H1 (cell line): ENCODE measurements around the gene JMJD8. TPM values are rescaled to one million over a fixed set of nuclear protein-coding genes. Genes with fewer than 3 reads are reported as not detected.

Source experiments
- CTCF ChIA-PET: fragments of 300-600 bp; sonication (Branson Sonifier 250); formaldehyde crosslinking; loops from one replicate; lab custom pipeline; 2021; ENCODE audit not compliant: partially characterized antibody; lab: Charles Lee
- POLR2A ChIA-PET: fragments of 300-600 bp; sonication (Branson Sonifier 250); formaldehyde crosslinking; loops from one replicate; lab custom pipeline; 2021; ENCODE audit warnings: inconsistent platforms; ENCODE audit not compliant: partially characterized antibody; lab: Charles Lee
- DNase-seq, 2 experiments: peaks; one replicate each; pipeline versions ENCODE4 v3.0.0 to v3.0.0-alpha.2; 2010 to 2022; ENCODE audit warnings: low spot score in 2 of 2, low read depth in 1 of 2, mixed read lengths in 1 of 2
- FAIRE-seq: peaks from 2 replicates; lab custom pipeline; 2011; peaks lifted over from hg19 to GRCh38; lab: Jason Lieb, UNC
- H2AFZ ChIP-seq: 2 replicates; pipeline ENCODE4 v1.8.1; 2012; ENCODE audit warnings: low read length, inconsistent platforms
- H2AK5ac ChIP-seq: 2 replicates; pipeline ENCODE4 v1.6.1; 2013; ENCODE audit warnings: low read depth, low read length
- H2BK120ac ChIP-seq: replicated peaks from 2 replicates; pipeline ENCODE3; 2013; ENCODE audit warnings: low read depth, low read length, inconsistent platforms
- H2BK12ac ChIP-seq: 2 replicates; pipeline ENCODE4 v1.6.1; 2013; ENCODE audit warnings: low read depth, low read length
- H2BK15ac ChIP-seq: 2 replicates; pipeline ENCODE4 v1.6.1; 2013; ENCODE audit warnings: low read length
- H2BK20ac ChIP-seq: 2 replicates; pipeline ENCODE4 v1.6.1; 2013; ENCODE audit warnings: low read length
- H2BK5ac ChIP-seq: 2 replicates; pipeline ENCODE4 v1.6.1; 2013; ENCODE audit warnings: low read depth, low read length
- H3K14ac ChIP-seq: 2 replicates; pipeline ENCODE4 v1.6.1; 2013; ENCODE audit warnings: inconsistent platforms; ENCODE audit not compliant: insufficient read length
- H3K18ac ChIP-seq: 2 replicates; pipeline ENCODE4 v1.6.1; 2013; ENCODE audit warnings: low read length; ENCODE audit errors: extremely low read depth
- H3K23ac ChIP-seq: 2 replicates; pipeline ENCODE4 v1.6.1; 2013; ENCODE audit warnings: inconsistent platforms; ENCODE audit not compliant: insufficient read length
- H3K23me2 ChIP-seq: 2 replicates; pipeline ENCODE4 v1.6.1; 2013; ENCODE audit warnings: low read depth, low read length
- H3K27ac ChIP-seq: 2 replicates; pipeline ENCODE4 v1.6.1; 2011; ENCODE audit warnings: low read depth, low read length, inconsistent platforms
- H3K27me3 ChIP-seq, 4 experiments: replicated peaks in 1 of 4; 1 replicate in 1 of 4; 2 replicates in 3 of 4; pipeline versions ENCODE4 v1.6.1 to v1.8.1; 2011 to 2013; ENCODE audit warnings: low read length in 3 of 4, mild to moderate bottlenecking in 3 of 4, inconsistent platforms in 2 of 4, mixed read lengths in 2 of 4, moderate library complexity in 1 of 4; ENCODE audit not compliant: control insufficient read depth in 3 of 4, insufficient read depth in 3 of 4; ENCODE audit errors: extremely low read depth in 1 of 4
- H3K36me3 ChIP-seq, 4 experiments: 2 replicates each; pipeline versions ENCODE4 v1.6.1 to v1.8.1; 2011 to 2013; ENCODE audit warnings: mild to moderate bottlenecking in 4 of 4, low read length in 3 of 4, moderate library complexity in 2 of 4, control low read depth in 1 of 4, inconsistent platforms in 1 of 4; ENCODE audit not compliant: insufficient read depth in 4 of 4, control insufficient read depth in 2 of 4
- H3K4ac ChIP-seq: replicated peaks from 2 replicates; pipeline ENCODE3; 2013; ENCODE audit warnings: low read length, low read depth, mixed read lengths, inconsistent platforms; ENCODE audit not compliant: insufficient read length
- H3K4me1 ChIP-seq, 4 experiments: replicated peaks in 1 of 4; 1 replicate in 1 of 4; 2 replicates in 3 of 4; pipeline versions ENCODE4 v1.6.1 to v1.8.1; 2011 to 2013; ENCODE audit warnings: low read length in 3 of 4, inconsistent platforms in 2 of 4, mixed read lengths in 1 of 4; ENCODE audit not compliant: insufficient read depth in 4 of 4, control insufficient read depth in 3 of 4
- H3K4me2 ChIP-seq, 2 experiments: 2 replicates each; pipeline versions ENCODE4 v1.6.1 to v1.8.1; 2011 to 2013; ENCODE audit warnings: low read depth in 2 of 2, low read length in 2 of 2, control low read depth in 1 of 2, inconsistent platforms in 1 of 2, mild to moderate bottlenecking in 1 of 2; ENCODE audit not compliant: insufficient read depth in 1 of 2
- H3K4me3 ChIP-seq, 4 experiments: fragments of 200-600, 300-600 bp in 1 of 4; sonication (generic), shearing (Covaris generic), sonication (Bioruptor Twin) in 1 of 4; 2 replicates each; pipeline versions ENCODE4 v1.5.1 to v1.8.1; 2011 to 2016; ENCODE audit warnings: low read length in 4 of 4, low read depth in 3 of 4, control low read depth in 2 of 4, inconsistent platforms in 2 of 4, mild to moderate bottlenecking in 2 of 4, mixed read lengths in 1 of 4, moderate library complexity in 1 of 4; ENCODE audit not compliant: insufficient read depth in 2 of 4; ENCODE audit errors: extremely low read depth in 1 of 4
- H3K56ac ChIP-seq: replicated peaks from 2 replicates; pipeline ENCODE3; 2013; ENCODE audit warnings: low read depth, mild to moderate bottlenecking, mixed read lengths, low read length, inconsistent platforms; ENCODE audit not compliant: insufficient read length
- H3K79me1 ChIP-seq: 2 replicates; pipeline ENCODE4 v1.6.1; 2013; ENCODE audit warnings: low read depth, low read length, control low read depth
- H3K79me2 ChIP-seq, 2 experiments: 2 replicates each; pipeline versions ENCODE4 v1.6.1 to v1.8.1; 2012 to 2013; ENCODE audit warnings: low read length in 2 of 2, mild to moderate bottlenecking in 2 of 2, inconsistent platforms in 1 of 2; ENCODE audit not compliant: insufficient read depth in 2 of 2, control insufficient read depth in 1 of 2
- H3K9ac ChIP-seq, 4 experiments: replicated peaks in 1 of 4; 1 replicate in 1 of 4; 2 replicates in 3 of 4; pipeline versions ENCODE4 v1.6.1 to v1.8.1; 2011 to 2013; ENCODE audit warnings: low read depth in 3 of 4, low read length in 3 of 4, control low read depth in 2 of 4, mild to moderate bottlenecking in 2 of 4, moderate library complexity in 2 of 4, inconsistent platforms in 1 of 4; ENCODE audit errors: extremely low read depth in 1 of 4
- H3K9me3 ChIP-seq, 2 experiments: 2 replicates each; pipeline versions ENCODE4 v1.6.1 to v1.8.1; 2012 to 2013; ENCODE audit warnings: mild to moderate bottlenecking in 2 of 2, moderate library complexity in 2 of 2, control low read depth in 1 of 2, inconsistent platforms in 1 of 2, low read depth in 1 of 2, low read length in 1 of 2, mixed read lengths in 1 of 2; ENCODE audit not compliant: insufficient read depth in 2 of 2
- H4K20me1 ChIP-seq, 2 experiments: replicated peaks in 1 of 2; 2 replicates each; pipeline versions ENCODE3 to v1.8.1; 2011 to 2013; ENCODE audit warnings: inconsistent platforms in 2 of 2, low read length in 2 of 2, mild to moderate bottlenecking in 1 of 2; ENCODE audit not compliant: insufficient read depth in 2 of 2, control insufficient read depth in 1 of 2
- H4K5ac ChIP-seq: 2 replicates; pipeline ENCODE4 v1.6.1; 2013; ENCODE audit warnings: low read length, low read depth, mixed read lengths, inconsistent platforms; ENCODE audit not compliant: insufficient read length
- H4K8ac ChIP-seq: 2 replicates; pipeline ENCODE4 v1.8.0; 2013; ENCODE audit warnings: mild to moderate bottlenecking, moderate library complexity, low read length, inconsistent platforms; ENCODE audit not compliant: insufficient read depth; ENCODE audit errors: extremely low read depth
- H4K91ac ChIP-seq: replicated peaks from 2 replicates; pipeline ENCODE3; 2013; ENCODE audit warnings: low read length, mixed read lengths, inconsistent platforms; ENCODE audit not compliant: insufficient read length
- ATF3 ChIP-seq: IDR thresholded peaks from 2 replicates; pipeline ENCODE4 v1.6.1; 2011; ENCODE audit warnings: low read depth, mild to moderate bottlenecking, low read length; ENCODE audit not compliant: insufficient read depth
- EP300 ChIP-seq, 2 experiments: IDR thresholded peaks; 1 replicate in 1 of 2; 2 replicates in 1 of 2; pipeline ENCODE4 v1.6.1; 2011 to 2012; ENCODE audit warnings: low read depth in 2 of 2, low read length in 2 of 2, mild to moderate bottlenecking in 2 of 2, borderline replicate concordance in 1 of 2, inconsistent platforms in 1 of 2, moderate library complexity in 1 of 2
- RAD21 ChIP-seq, 2 experiments: IDR thresholded peaks in 1 of 2; conservative IDR thresholded peaks in 1 of 2; 2 replicates each; pipeline ENCODE4 v1.6.1; 2011; ENCODE audit warnings: low read depth in 2 of 2, low read length in 2 of 2, improper control_type of control experiment in 1 of 2, inconsistent platforms in 1 of 2, mild to moderate bottlenecking in 1 of 2, moderate library complexity in 1 of 2
- RBBP5 ChIP-seq: IDR thresholded peaks from 2 replicates; pipeline ENCODE4 v1.7.1; 2012; ENCODE audit warnings: low read depth, mild to moderate bottlenecking, inconsistent platforms, low read length, moderate library complexity, borderline replicate concordance
- RFX5 ChIP-seq: IDR thresholded peaks from 2 replicates; pipeline ENCODE4 v1.6.1; 2011; ENCODE audit warnings: low read depth, low read length, improper control_type of control experiment, borderline replicate concordance
- SRF ChIP-seq: IDR thresholded peaks from 2 replicates; pipeline ENCODE4 v1.6.1; 2011; ENCODE audit warnings: mild to moderate bottlenecking, low read depth, low read length, moderate library complexity
- SUZ12 ChIP-seq: fragments of 200-600 bp; sonication (generic); IDR thresholded peaks from 2 replicates; pipeline ENCODE4 v1.6.1; 2012; ENCODE audit warnings: mild to moderate bottlenecking, inconsistent platforms, low read length, moderate library complexity, mixed read lengths
- YY1 ChIP-seq: IDR thresholded peaks from 2 replicates; pipeline ENCODE4 v1.6.1; 2011; ENCODE audit warnings: low read depth, mild to moderate bottlenecking, low read length
- WGBS, 2 experiments: shearing (Covaris generic) in 1 of 2; methylation state at CpG; one replicate each; pipeline versions ENCODE4 v1.1.6 to v1.1.7; 2013 to 2015; ENCODE audit warnings: low lambda C conversion rate in 2 of 2, mixed read lengths in 2 of 2, inconsistent platforms in 1 of 2, low coverage in 1 of 2, missing lambda C conversion rate in 1 of 2; ENCODE audit not compliant: insufficient replicate concordance in 2 of 2, insufficient coverage in 1 of 2, insufficient read length in 1 of 2; ENCODE audit errors: extremely low coverage in 1 of 2, missing lambda C conversion rate in 1 of 2; 5-methylcytosine and 5-hydroxymethylcytosine counted together
- polyA plus RNA-seq, 7 experiments: library from polyadenylated mRNA; depleted of rRNA in 3 of 7; stranded (reverse) in 5 of 7; unstranded in 2 of 7; fragments of >200 nt in 5 of 7; fragments of 200-250 nt in 2 of 7; gene quantifications; 1 replicate in 5 of 7; 2 replicates in 1 of 7; 4 replicates in 1 of 7; pipeline versions ENCODE4 v1.2.1 to v1.2.3, GENCODE V29; 2011 to 2013; ENCODE audit warnings: missing spikeins in 2 of 7, mixed read lengths in 2 of 7
- total RNA-seq: library from RNA; stranded (reverse); fragmentation: NEBNext Ultra II Directional; extraction: Animal tissue kit (Norgen Biotek cat#: 25700); gene quantifications from 2 replicates; pipeline ENCODE4 v1.2.1, GENCODE V29; 2021

Gene JMJD8
- total and polyA plus RNA-seq, 2 of the 8 experiments (the other 6 are each of a cell fraction or from before 2014, with no cell fraction given) = 46.4 to 87.4 TPM

- Histone ChIP-seq H3K9ac (peak within 1 kb of the TSS; percentile 77 to 88 (median 80)), H4K20me1 (peaks cover 4 to 21% of the 10 kb centered on the region in 2 experiments)
- FAIRE-seq = no peak
- TF ChIP-seq ATF3 (no peak), SUZ12 (no peak), RBBP5 (peak; percentile 71; the same call in 1 of the 2 replicates), RAD21 (IDR thresholded peaks at IDR 0.05 in 1 of 2, conservative IDR thresholded peaks at IDR 0.05 in 1 of 2; ENCODE audit: low read depth in 2 of 2, low read length in 2 of 2) (peak in 1 of 2 experiments; percentile 2; a peak in 1 of 4 replicates), RFX5 (no peak), SRF (no peak), YY1 (0 out of 2 replicates have a peak, but pooled peaks have one; percentile 32), EP300 (IDR thresholded peaks at IDR 0.05; ENCODE audit: borderline replicate concordance in 1 of 2, low read depth in 2 of 2, low read length in 2 of 2) (no peak)
Observed at GRCh38 chr16:720990-721764, 37.0 kb upstream of the JMJD8 start, which contains the start of gene ANTKMT. ANTKMT (plus strand) TSS chr16:721146; CDS start chr16:721275, 129 bp downstream.

More at GRCh38 chr16:720990-721764, 37.0 kb upstream of the JMJD8 start, which contains the start of gene ANTKMT:
- peak within 1 kb of the TSS; percentile 95 for H3K56ac ChIP-seq
- peaks cover 0 to 26% (median 6%) of the 10 kb centered on the region in 4 experiments; a peak in 5 of 7 replicates for H3K27me3 ChIP-seq
- H3K79me2 ChIP-seq = no peaks in the 10 kb centered on the region
- H2AFZ ChIP-seq = no peak within 1 kb of the TSS; the same call in 1 of the 2 replicates
- H3K4ac ChIP-seq = peak within 1 kb of the TSS; percentile 96
- peak within 1 kb of the TSS; percentile 97 for H4K91ac ChIP-seq
- peak within 1 kb of the TSS; percentile 89 for H3K27ac ChIP-seq
- no peak within 1 kb of the TSS; the same call in 1 of the 2 replicates for H2BK15ac ChIP-seq
- H2BK120ac ChIP-seq = no peak within 1 kb of the TSS
- no peak within 1 kb of the TSS for H3K23ac ChIP-seq
- H3K9me3 ChIP-seq = no peaks in the 10 kb centered on the region; a peak in 1 of 4 replicates
- H2BK12ac ChIP-seq = peak within 1 kb of the TSS; percentile 23; the same call in 1 of the 2 replicates
- peak within 1 kb of the TSS; percentile 93 for H4K8ac ChIP-seq
- no peak within 1 kb of the TSS for H3K14ac ChIP-seq
- peak within 1 kb of the TSS; percentile 76 to 83 for H3K4me2 ChIP-seq
- H2BK5ac ChIP-seq = peak within 1 kb of the TSS; percentile 95
- H2AK5ac ChIP-seq = no peak within 1 kb of the TSS
- DNase-seq = peak in 1 of 2 experiments; percentile 93
- H2BK20ac ChIP-seq = no peak within 1 kb of the TSS
- 7% methylated on average over 68 of the region's 106 CpGs; no CpG with 5 or more reads in 1 of the 2 experiments for WGBS, 2 experiments
- H3K4me3 ChIP-seq = peak within 1 kb of the TSS; percentile 75 to 77 (median 76)
- H3K79me1 ChIP-seq = no peaks in the 10 kb centered on the region
- H3K36me3 ChIP-seq = peaks cover 0 to 6% (median 0%) of the 10 kb centered on the region in 4 experiments; a peak in 1 of 8 replicates
- peak within 1 kb of the TSS; percentile 83 for H4K5ac ChIP-seq
- H3K23me2 ChIP-seq = peaks cover 9% of the 10 kb centered on the region; the same call in 1 of the 2 replicates
- H3K18ac ChIP-seq = peak within 1 kb of the TSS; percentile 95
- ChIA-PET CTCF (interaction anchor here (1.0 to 35.8 kb wide), 6 partner anchors 4 to 327 kb away, joined by 3 to 977 read pairs (median 216); partner anchors contain the start of genes ANTKMT, CCDC78, CHTF18 and CIAO3), POLR2A (interaction anchor here (0.6 to 23.0 kb wide), 26 partner anchors 5 to 135 kb away, joined by 3 to 353 read pairs (median 5); partner anchors contain the start of genes ANTKMT, CCDC78, CHTF18 and GNG13)
- H3K4me1 ChIP-seq = peaks cover 0 to 22% (median 14%) of the 10 kb centered on the region in 4 experiments; a peak in 5 of 7 replicates
